HL-60 (cell line): Measurements from ENCODE around the gene ZNF420.

Source experiments
- TF ChIP-seq, protein P1 (sequence below): IDR thresholded peaks from 2 replicates; pipeline ENCODE4 v1.6.1; 2012; ENCODE audit warnings: low read depth; ENCODE audit not compliant: insufficient replicate concordance
- TF ChIP-seq, protein P2 (sequence below): IDR thresholded peaks from one replicate; pipeline ENCODE4 v1.5.1; 2011; ENCODE audit warnings: low read length, control low read depth, inconsistent platforms; ENCODE audit not compliant: insufficient read depth

DNA sequence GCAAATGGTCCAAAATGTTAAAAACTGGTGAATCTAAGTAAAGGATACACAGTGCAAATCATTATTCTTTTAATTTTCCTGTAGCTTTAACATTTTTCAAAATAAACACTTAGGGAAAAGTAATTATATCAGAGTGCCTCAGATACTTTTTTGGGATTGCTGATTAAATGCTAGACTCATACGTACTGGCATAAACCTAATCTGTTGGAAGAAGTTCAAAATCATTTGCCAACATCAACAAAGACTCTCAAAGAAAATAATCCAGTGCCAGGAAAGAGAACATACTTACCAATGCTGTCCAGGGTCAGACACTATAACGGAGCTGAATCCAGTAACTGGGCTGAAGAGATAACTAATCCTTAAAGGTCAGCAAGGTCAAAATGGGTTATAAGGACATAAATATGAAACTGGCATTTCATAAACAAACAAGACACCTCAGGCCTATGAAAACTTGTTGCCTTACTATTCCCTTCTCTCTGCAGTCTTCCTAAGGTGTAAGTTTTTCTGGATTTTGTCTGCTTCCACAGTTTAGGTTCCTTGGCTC is 3.3 kb upstream of the ZNF420 start:
- TF ChIP-seq, protein P1, sequence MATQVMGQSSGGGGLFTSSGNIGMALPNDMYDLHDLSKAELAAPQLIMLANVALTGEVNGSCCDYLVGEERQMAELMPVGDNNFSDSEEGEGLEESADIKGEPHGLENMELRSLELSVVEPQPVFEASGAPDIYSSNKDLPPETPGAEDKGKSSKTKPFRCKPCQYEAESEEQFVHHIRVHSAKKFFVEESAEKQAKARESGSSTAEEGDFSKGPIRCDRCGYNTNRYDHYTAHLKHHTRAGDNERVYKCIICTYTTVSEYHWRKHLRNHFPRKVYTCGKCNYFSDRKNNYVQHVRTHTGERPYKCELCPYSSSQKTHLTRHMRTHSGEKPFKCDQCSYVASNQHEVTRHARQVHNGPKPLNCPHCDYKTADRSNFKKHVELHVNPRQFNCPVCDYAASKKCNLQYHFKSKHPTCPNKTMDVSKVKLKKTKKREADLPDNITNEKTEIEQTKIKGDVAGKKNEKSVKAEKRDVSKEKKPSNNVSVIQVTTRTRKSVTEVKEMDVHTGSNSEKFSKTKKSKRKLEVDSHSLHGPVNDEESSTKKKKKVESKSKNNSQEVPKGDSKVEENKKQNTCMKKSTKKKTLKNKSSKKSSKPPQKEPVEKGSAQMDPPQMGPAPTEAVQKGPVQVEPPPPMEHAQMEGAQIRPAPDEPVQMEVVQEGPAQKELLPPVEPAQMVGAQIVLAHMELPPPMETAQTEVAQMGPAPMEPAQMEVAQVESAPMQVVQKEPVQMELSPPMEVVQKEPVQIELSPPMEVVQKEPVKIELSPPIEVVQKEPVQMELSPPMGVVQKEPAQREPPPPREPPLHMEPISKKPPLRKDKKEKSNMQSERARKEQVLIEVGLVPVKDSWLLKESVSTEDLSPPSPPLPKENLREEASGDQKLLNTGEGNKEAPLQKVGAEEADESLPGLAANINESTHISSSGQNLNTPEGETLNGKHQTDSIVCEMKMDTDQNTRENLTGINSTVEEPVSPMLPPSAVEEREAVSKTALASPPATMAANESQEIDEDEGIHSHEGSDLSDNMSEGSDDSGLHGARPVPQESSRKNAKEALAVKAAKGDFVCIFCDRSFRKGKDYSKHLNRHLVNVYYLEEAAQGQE, result no peak
- TF ChIP-seq, protein P2, sequence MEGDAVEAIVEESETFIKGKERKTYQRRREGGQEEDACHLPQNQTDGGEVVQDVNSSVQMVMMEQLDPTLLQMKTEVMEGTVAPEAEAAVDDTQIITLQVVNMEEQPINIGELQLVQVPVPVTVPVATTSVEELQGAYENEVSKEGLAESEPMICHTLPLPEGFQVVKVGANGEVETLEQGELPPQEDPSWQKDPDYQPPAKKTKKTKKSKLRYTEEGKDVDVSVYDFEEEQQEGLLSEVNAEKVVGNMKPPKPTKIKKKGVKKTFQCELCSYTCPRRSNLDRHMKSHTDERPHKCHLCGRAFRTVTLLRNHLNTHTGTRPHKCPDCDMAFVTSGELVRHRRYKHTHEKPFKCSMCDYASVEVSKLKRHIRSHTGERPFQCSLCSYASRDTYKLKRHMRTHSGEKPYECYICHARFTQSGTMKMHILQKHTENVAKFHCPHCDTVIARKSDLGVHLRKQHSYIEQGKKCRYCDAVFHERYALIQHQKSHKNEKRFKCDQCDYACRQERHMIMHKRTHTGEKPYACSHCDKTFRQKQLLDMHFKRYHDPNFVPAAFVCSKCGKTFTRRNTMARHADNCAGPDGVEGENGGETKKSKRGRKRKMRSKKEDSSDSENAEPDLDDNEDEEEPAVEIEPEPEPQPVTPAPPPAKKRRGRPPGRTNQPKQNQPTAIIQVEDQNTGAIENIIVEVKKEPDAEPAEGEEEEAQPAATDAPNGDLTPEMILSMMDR, result no peak
